ENCODE results near the gene LIPI. TPM values are rescaled to one million over a fixed set of nuclear protein-coding genes. Genes with fewer than 3 reads are reported as not detected.
"Not testable (repeated sequence)": the region's sequence is repeated elsewhere in the genome, so short reads cannot be mapped to it uniquely, and the experiment has no call there.

LIPI gene
- total RNA-seq, 1 donor from 2014 or later: not detected

DNA sequence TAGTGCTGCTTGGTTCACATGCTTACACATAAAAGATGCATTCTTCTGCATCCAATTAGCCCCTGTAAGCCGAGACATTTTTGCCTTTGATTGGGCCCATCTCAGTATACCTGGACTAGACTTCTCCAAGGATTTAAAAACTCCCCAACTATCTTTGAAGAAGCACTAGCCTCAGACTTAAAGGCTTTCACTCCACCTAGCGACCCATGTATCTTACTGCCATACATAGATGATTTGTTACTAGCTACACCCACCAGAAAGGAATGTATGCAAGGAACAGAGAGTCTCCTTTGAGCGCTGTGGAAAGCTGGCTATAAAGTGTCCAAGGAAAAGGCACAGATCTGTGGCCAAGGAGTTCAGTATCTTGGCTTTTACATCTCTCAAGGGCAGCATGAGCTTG, 91.7 kb downstream of the LIPI start:
- DNase-seq (ENCODE audit: low read depth in 2 of 2): no peak

DNA sequence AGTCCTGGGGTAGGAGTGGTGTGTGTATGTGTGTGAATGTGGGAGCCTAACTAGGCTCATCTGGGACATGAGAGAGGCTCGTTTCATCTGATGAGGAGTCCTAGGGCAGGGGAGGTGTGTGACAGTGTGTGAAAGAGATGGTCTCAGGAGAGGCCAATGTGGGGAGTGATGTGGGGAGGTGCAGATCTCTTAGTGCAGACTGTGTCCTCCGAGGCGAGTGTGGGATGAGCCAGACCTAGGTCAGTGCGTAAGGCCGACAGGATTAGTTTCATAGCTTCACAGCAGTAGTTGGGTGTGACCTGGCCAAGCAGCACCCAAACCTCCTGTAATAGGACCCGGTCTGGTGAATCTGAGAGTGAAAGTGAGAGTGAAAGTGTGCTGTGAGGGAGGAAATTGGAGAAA, 94.7 kb downstream of the LIPI start:
- no peak for DNase-seq (ENCODE audit: low read depth in 2 of 2)

DNA sequence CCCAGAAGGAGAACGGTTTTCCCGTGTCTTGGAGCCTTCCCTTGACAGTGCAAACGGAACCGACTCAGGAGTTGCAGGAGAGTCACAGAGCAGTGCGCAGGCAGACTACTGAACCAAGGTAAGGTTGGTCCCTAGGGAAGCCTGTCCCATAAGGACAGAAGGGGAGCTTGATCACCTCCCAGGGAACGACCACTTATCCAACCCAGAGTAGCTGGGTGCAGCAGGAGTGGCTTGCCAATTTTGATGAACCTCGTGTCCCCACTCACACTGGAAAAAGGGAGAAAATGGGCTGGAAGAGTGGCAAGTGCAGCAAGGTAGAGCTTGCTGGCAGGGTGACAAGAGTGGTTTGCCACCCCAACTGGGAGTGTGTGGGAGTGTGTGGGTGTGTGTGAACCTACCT, 95.1 kb downstream of the LIPI start:
- no peak for DNase-seq (ENCODE audit: low read depth in 2 of 2)

DNA sequence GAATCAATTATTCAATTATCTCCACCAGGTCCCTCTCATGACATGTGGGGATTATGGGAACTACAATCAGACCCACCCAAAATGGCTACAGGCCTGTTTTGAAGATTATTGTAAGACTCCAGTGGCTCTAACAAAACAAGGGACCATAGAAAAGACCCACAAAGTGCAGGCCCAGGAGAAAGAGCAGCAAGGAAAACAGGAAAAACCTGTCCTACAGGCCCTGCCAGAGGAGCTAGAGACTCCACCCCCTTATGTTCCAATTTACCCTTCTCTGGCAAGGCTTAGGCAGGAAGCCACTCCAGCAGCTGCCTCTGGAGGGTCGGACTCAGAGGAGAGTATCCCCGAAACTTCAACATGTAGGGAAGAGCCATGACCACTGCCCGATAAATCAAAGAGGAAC, 96.5 kb downstream of the LIPI start:
- no peak for DNase-seq (ENCODE audit: low read depth in 2 of 2)

DNA sequence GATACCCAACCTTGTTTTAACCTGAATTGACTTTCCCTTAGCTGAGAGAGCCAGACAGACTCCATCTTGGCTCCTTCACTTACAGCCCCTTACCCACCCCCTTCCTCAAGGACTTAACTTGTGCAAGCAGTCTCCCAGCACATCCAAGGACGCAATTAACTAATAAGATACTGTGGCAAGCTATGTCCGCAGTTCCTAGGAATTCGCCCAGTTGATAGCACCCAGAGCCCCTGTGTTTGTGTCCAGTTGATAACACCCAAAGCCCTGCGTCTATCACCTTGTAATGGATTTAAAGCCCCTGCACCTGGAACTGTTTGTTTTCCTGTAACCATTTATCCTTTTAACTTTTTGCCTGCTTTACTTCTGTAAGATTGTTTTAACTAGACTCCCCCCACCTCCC, 106.2 kb downstream of the LIPI start:
- DNase-seq (ENCODE audit: low read depth in 2 of 2): not testable (repeated sequence)

DNA sequence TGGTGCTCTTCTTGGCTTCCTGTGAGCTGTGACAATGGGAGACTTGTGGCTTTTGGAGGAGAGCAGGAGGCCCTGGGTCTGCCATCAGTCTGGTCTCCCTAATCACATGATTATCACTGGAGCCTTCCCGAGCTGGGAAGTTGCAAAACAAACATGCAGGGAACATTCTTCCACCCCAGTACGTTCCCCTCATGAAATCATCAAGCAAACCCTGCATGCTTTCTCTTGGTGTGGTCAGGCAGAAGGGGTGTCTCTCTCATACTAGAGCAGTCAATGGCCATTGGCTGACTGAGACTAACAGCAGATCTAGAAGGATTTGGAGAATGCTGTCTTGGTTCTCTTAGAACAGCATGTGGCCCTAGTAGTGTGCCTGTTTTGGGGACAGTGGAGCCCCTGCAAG, 111.2 kb downstream of the LIPI start:
- no peak for DNase-seq (ENCODE audit: low read depth in 2 of 2)

DNA sequence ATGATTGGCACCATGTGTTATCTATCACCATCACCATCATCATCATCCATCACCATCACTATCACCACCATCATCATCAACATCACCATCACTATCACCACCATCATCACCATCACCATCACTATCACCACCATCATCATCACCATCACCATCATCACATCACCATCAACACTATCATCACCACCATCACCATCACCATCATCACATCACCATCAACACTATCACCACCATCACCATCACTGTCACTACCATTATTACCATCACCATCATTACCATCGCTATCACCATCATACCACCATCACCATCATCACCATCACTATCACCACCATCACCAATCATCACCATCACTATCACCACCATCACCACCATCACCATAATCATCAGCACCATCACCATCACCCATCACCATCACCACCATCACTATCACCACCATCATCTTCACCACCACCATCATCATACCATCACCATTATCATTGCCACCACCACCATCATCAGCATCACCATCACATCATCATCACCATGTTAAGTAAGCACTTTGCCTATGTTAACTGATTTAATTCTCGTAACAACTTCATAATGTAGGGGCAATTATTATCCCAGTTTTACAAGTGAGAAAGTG, 112.8 kb downstream of the LIPI start:
- no peak for DNase-seq (ENCODE audit: low read depth in 2 of 2)

DNA sequence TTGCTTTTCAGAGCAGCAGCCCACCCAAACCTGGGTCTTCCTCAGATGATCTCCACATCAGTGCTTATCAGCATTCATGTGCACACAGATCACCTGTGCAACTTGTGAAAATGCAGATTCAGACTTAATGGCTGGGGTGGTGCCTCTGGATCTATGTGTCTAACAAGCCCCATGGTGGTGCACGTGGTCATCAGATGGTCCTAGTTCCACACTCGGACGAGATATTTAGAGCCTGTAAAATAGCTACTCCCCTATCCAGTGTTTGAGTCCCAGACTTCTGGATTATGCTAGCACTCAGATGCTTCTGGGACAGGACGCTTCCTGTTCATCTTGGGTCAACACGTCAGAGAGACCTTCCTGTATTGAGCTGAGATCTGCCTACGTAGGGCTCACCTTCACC, 114.2 kb downstream of the LIPI start:
- DNase-seq (ENCODE audit: low read depth in 2 of 2): no peak

DNA sequence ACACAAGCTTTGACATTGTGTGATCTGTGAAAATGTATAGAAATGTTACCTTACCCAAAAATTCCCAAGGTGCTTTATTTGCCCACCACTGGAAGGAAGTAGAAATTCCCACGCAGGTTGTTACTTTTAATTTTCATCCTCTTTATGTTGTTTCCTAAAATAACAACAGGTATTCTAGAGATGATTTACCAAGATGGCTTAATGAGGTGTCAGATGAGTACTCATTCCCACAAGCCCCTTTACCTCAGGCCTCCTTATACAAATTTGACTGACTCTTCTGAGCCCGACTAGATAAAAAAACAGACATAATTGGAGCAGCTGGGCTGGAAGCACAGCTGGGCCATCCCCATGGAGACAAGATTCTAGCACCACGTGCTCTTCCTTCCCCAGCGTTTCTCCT, 114.6 kb downstream of the LIPI start:
- no peak for DNase-seq (ENCODE audit: low read depth in 2 of 2)

DNA sequence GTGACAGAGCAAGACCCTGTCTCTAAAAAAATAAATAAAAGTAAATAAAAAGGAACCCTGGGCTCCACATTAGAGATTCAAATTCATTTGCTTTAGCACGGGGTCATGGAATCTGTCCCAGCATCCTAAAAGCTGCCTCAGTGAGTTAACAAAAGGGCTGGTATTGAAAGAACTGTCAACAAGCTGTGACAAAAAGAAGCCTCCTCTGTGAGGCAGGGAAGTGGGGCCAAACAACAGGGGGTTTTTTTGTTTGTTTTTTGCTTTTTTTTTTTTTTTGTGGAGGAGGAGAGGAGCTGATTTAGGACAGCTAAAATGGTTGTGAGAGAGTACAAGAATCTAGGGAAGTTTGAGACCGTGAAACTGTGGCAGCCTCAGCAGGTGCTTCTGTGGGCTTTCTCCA, 115.7 kb downstream of the LIPI start:
- no peak for DNase-seq (ENCODE audit: low read depth in 2 of 2)

DNA sequence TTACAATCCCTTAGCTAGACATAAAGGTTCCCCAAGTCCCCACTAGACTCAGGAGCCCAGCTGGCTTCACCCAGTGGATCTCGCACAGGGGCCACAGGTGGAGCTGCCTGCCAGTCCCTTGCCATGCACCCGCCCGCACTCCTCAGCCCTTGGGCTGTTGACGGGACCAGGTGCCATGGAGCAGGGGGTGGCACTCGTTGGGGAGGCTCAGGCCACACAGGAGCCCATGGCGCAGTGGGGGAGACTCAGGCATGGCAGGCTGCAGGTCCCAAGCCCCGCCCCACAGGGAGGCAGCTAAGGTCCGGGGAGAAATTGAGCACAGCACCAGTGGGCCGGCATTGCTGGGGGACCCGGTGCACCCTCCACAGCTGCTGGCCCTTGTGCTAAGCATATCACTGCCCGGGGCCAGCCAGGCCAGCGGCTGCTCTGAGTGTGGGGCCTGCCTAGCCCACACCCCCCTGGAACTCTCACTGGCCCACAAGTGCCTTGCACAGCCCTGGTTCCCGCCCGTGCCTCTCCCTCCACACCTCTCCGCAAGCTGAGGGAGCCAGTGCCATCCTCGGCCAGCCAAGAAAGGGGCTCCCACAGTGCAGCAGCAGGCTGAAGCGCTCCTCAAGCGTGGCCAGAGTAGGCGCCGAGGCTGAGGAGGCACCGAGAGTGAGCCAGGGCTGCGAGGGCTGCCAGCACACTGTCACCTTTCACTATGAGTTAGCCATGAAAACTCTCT, 117.8 kb downstream of the LIPI start:
- DNase-seq (ENCODE audit: low read depth in 2 of 2): no peak

DNA sequence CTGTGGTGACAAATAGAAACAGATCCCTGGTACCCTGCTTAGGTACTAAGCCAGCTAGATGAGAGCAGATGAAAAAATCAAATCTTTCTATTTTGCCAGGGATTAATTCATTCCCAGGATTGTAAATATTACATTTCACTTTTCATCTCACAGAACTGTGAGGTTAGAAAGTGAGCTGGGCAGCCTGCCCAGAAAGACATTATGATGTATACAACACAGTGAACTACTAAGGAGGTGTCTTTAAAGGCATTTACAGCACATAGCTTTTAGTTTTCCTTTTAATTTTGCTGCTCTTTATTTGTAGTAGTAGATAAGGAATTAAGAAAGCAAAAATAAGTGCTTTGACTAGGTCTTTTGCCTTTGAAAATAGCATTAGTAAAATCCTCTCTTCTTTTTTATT, 120.6 kb downstream of the LIPI start:
- DNase-seq (ENCODE audit: low read depth in 2 of 2): not testable (repeated sequence)

DNA sequence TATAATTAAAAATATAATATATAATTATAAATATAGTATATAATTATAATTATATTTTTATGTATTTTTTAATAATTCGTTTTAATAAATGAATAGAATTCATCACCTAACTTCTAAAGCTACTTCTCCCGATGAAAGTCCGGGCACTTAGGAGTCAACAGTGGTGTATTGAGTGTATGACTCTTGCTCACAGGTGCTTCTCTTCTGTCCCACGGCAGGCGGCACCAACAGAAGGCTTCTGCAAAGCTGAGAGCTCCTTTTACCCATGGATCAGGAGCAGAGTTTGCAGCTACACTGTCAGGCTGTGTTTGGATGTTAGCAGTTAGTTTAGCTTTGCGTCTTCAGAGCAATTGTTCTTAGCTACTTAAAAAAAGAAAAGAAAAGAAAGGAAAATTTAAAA, 122.4 kb downstream of the LIPI start:
- DNase-seq (ENCODE audit: low read depth in 2 of 2): no peak

DNA sequence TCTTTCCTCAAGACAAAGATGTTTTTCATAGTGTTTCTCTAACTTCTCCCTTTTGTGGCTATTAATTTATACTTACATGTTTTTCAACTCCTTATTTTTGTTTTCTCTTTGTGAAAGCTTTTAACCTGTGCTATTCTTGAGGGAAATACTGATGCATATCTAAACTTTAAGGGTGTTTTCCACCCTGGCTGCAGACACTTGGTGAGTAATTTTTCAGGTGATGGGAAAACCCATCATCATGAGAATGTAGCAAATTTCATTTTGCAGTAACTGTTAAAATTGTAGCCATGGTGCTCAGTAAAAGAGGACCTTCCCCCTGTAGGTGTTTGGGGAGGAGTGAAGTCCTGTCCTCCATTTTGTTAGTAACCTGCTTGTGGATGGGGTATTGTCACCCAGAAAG, 124.2 kb downstream of the LIPI start:
- no peak for DNase-seq (ENCODE audit: low read depth in 2 of 2)

DNA sequence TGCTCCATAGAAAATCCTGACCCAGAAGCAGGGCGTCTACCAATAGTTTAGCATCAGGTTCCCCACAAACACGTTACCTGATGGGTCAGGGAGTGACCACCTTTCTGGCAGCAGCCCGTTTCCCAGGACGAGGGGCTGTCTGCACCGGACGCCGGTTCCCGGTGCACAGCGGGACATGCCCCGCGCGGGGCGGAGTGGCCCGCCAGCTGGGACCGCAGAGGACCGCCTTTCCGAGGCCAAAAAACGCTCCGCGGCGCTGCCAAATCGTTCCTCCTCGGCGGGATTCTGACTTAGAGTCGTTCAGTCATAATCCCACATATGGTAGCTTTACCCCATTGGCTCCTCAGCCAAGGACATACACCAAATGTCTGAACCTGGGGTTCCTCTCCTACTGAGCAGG, 126.1 kb downstream of the LIPI start:
- DNase-seq (ENCODE audit: low read depth in 2 of 2): no peak

DNA sequence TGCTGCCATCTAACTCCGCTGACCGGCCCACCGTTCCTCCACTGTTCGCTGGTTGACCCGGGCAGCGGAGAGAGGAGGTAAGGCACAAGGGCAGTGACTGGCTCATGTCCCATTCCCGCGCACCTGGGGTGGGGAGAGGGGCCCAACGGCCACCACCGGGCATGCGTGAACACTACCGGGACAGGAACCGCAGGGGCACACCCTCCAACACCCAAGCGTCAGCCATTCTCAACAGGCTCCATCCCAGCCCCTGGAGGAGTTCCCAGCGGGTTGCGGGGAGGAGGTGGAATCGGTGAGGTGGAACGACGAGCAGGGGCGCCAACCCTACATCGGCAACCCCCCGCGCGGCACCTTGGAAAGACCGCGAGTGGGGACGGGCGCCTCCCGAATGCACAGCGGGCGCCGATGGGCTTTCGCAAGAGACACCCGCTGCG, 126.7 kb downstream of the LIPI start:
- no peak for DNase-seq (ENCODE audit: low read depth in 2 of 2)

DNA sequence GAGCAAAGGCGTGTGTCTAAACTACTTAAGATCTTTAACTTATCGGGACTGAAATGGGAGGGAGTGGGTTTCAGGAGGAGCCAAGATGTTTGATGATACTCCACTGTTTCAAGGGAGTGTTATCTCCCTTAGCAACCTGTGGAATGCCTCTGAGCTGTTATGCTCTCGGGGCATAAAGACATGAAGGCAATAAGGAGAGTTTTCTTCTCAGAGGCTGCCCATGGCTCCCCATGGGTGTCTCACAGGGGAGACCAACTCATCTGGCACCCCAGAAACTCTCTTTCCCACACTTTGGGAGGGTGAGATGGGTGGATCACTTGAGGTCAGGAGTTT, 130.0 kb downstream of the LIPI start:
- DNase-seq (ENCODE audit: low read depth in 2 of 2): no peak

DNA sequence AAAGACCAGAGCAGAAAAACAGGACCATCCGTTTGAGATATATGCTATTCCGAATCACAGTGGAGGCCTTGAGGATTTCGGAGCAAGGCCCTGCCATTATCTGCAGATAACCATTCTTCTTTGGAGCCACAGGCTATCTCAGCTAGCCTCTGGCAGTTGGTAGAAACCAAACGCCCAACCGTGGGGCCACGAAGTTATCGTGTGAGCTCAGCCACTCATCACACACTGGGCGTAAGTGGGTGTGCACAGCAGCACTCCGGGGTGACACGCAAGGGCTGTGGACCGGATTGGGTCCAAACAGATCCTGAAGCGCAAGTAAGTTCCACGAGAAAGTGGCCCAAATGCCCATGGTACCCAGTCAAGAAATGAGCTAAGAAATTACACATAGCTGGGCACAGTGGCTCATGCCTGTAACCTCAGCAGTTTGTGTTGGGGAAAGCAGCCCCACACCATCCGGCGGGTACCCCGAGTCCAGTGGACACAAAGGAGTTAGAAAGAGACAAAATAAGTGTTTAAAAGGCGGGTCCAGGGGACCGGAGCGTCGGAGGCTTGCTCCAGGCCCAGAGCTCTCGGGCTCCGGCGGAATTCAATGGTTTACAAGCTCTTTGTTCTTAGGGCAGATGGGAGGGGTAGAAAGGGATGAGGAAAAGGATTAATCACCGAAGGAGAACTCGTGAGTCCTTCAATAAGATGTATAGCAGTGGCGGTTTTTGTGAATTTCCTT, 130.6 kb downstream of the LIPI start:
- DNase-seq (ENCODE audit: low read depth in 2 of 2): no peak

DNA sequence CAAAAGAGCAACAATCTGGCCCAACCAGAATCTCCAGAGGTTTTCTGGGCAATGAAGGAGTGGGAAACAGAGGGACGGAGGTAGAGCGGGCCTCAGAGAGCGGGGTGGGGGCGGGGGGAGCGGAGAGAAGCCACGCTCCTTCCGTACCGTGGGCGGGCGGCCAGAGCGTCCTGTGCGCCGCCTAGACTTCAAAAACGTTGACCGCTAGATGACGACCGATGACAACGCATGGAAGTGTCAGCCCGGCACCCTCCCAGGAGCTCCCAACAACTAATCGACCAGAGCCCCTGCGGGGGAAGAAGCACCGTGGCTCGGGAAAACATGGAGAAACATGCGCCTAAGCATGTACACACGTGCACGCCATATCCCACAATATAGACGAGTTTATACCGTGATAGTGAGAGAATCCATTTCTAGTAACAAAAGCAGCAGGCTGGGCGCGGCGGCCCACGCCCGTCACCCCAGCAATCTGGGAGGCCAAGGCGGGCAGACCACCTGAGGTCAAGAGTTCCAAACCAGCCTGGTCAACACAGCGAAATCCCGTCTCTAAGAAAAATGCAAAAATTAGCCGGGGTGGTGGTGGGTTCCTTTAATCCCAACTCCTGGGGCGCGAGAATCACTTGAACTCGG, 131.9 kb downstream of the LIPI start:
- DNase-seq (ENCODE audit: low read depth in 2 of 2): no peak

DNA sequence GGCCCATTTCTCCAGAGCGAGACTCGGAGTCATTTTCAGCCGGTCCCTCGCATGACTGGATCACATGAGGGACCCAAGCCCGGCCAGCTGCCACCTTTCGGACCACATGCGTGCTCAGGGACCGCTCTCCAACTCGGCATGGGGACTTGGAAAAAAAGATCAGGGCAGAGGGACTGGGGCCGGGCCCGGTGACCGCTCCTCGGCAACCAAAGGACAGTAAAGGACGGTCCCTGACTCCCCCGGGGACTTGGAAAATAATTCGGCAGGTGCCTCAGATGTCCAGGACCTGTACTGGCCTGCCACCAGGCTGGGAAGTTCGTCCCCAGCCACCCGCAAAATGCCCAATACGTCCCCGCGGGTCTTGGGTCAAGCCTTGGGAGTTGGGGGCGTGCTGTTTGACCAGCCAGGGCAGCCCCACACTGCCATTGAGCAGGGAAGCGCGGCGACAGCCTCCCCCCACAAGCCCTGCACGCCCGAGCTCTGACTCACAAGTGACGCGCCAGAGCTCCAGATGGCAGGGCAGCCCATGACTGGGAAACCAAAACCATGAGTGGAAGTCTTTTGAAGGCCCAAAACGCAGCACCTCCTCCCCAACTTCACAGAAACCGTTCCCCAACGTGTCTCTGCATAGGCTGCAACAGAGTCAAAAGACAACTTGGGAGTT, 134.5 kb downstream of the LIPI start:
- DNase-seq (ENCODE audit: low read depth in 2 of 2): no peak

DNA sequence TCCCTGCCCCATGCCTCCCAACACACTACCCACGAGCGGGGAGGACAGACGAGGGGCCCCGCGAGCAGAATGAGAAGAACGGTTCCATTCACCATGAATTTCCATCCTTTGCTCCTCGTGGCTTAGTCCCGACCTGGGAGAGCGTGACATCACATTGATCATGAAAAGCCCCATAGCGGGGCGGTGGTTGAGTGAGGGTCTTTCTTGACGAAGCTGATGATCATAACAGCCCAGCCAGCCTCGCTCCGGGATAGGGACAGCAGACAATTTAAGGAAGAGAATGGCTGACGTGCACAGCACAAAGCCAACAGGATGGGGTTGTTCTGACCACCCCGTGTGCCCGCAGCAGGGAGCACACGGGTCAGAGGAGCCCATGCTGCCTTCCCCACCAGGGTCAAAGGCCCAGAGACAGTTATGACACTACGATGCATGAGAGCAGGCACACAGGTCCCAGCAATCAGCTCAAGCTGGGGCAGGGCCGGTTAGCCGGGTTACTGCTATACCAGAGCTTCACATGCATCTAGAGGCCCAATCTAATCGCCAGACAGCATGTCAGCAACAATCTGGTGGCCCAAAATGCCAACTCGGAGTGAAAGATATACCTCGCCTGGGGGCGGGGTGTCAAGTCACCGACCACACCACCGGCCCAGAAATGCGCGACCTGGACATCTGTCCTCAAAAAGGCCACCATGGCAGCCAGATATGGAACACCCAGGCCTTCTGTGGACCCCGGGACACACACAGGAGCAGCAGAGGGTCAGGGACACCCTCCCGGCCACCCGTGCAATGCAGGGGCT, 135.2 kb downstream of the LIPI start:
- DNase-seq (ENCODE audit: low read depth in 2 of 2): no peak

Measured in lung microvascular endothelial cell (primary cell).